Renal cortex interstitium (tissue), 11 donors: ENCODE data around the gene SMIM1. TPM values are rescaled to one million over a fixed set of nuclear protein-coding genes. Genes with fewer than 3 reads are reported as not detected.

ENCODE experiments used
- DNase-seq, 11 donors: peaks; one replicate each; pipeline ENCODE4 v3.0.0-alpha.2; 2013; ENCODE audit warnings: low read depth in 9 of 11, low spot score in 4 of 11; ENCODE audit errors: extremely low read depth in 1 of 11
- polyA plus RNA-seq, 3 donors: library from polyadenylated mRNA; unstranded; fragments of 120-200 nt; gene quantifications; one replicate each; pipeline ENCODE4 v1.2.1, GENCODE V29; 2013; ENCODE audit not compliant: insufficient read length in 3 of 3

The SMIM1 gene
- polyA plus RNA-seq, 3 donors: 10.2 to 24.0 (median 21.7) TPM

DNA sequence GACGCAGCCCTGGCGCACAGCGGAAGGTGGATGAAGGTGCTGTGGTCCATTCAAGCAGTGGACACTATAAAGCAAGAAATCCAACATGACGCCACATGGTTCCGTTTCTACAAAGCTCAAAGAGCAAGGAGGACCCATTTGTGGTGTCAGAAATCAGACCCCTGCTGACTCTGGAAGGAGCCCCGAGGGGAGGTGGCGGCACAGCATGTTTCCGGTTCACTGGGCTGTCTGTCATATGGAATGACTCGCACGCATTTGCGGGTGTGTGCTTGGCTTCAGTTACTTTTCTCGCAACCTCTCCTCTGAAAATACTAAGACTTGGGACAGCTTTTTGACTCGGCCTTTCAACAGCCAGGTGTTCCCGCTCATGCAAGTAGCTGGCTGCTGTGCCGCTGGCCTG lies 52.8 kb downstream of the SMIM1 start:
- DNase-seq: no peak

Other genes with a start within 250 kb of the SMIM1 start
- gene MEGF6, start 161.2 kb upstream of the SMIM1 start, polyA plus RNA-seq: 10 to 100 TPM in 2 of 3 donors, 1 to 10 TPM in 1; 8.5 to 15.3 (median 14.6) TPM
- gene TPRG1L, start 147.7 kb upstream of the SMIM1 start, polyA plus RNA-seq: 10 to 100 TPM; 42.9 to 44.1 (median 43.2) TPM
- 10 to 100 TPM; 16.1 to 24.3 (median 19.0) TPM for gene WRAP73, start 122.6 kb upstream of the SMIM1 start, polyA plus RNA-seq
- gene TP73, start 120.2 kb upstream of the SMIM1 start, polyA plus RNA-seq: under 1 TPM; 0.37 to 0.73 (median 0.73) TPM
- under 1 TPM; 0.31 to 0.59 (median 0.32) TPM for gene CCDC27, start 20.3 kb upstream of the SMIM1 start, polyA plus RNA-seq
- 10 to 100 TPM; 63.9 to 68.1 (median 66.4) TPM for gene LRRC47, start 23.7 kb downstream of the SMIM1 start, polyA plus RNA-seq
- 10 to 100 TPM; 38.0 to 50.6 (median 41.0) TPM for gene CEP104, start 84.5 kb downstream of the SMIM1 start, polyA plus RNA-seq
- 1 to 10 TPM; 7.8 to 9.5 (median 7.9) TPM for gene DFFB, start 84.7 kb downstream of the SMIM1 start, polyA plus RNA-seq
- 10 to 100 TPM; 25.0 to 31.0 (median 28.0) TPM for gene C1orf174, start 127.5 kb downstream of the SMIM1 start, polyA plus RNA-seq